ENCODE results near the gene SH3PXD2B.

Gene SH3PXD2B

GRCh38 chr5:172383191-172383802 lies 71.0 kb downstream of the SH3PXD2B start:
- Histone ChIP-seq H3K36me3 (ENCODE audit: insufficient read depth, low read length) (no peaks in the 10 kb centered on the region), H3K4me2 (ENCODE audit: insufficient read depth, low read length) (no peak overlapping the region), H3K9ac (ENCODE audit: low read depth, low read length) (no peak overlapping the region)

GRCh38 chr5:172380987-172381643 lies 73.2 kb downstream of the SH3PXD2B start:
- Histone ChIP-seq H2AFZ (ENCODE audit: low read depth, low read length) (no peak overlapping the region), H3K9me3 (ENCODE audit: insufficient read depth, low read length, severe bottlenecking) (no peaks in the 10 kb centered on the region), H3K4me3 (ENCODE audit: low read depth in 1 of 2, low read length in 2 of 2) (no peak overlapping the region), H4K20me1 (ENCODE audit: insufficient read depth, low read length) (no peaks in the 10 kb centered on the region), H3K27ac (ENCODE audit: low read length) (no peak overlapping the region), H3K4me1 (ENCODE audit: insufficient read depth, low read length) (no peaks in the 10 kb centered on the region), H3K27me3 (ENCODE audit: insufficient read depth, low read length, poor library complexity) (no peaks in the 10 kb centered on the region), H3K79me2 (ENCODE audit: insufficient read depth, low read length) (no peaks in the 10 kb centered on the region), H3K4me2 (ENCODE audit: insufficient read depth, low read length) (no peak overlapping the region), H3K9ac (ENCODE audit: low read depth, low read length) (no peak overlapping the region), H3K36me3 (ENCODE audit: insufficient read depth, low read length) (no peaks in the 10 kb centered on the region)
- DNase-seq, result no peak
- no peak for TF ChIP-seq EZH2 (IDR thresholded peaks at IDR 0.05; ENCODE audit: borderline replicate concordance, low read depth, low read length, severe bottlenecking)
- TF ChIP-seq, protein P1, sequence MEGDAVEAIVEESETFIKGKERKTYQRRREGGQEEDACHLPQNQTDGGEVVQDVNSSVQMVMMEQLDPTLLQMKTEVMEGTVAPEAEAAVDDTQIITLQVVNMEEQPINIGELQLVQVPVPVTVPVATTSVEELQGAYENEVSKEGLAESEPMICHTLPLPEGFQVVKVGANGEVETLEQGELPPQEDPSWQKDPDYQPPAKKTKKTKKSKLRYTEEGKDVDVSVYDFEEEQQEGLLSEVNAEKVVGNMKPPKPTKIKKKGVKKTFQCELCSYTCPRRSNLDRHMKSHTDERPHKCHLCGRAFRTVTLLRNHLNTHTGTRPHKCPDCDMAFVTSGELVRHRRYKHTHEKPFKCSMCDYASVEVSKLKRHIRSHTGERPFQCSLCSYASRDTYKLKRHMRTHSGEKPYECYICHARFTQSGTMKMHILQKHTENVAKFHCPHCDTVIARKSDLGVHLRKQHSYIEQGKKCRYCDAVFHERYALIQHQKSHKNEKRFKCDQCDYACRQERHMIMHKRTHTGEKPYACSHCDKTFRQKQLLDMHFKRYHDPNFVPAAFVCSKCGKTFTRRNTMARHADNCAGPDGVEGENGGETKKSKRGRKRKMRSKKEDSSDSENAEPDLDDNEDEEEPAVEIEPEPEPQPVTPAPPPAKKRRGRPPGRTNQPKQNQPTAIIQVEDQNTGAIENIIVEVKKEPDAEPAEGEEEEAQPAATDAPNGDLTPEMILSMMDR (IDR thresholded peaks at IDR 0.05; ENCODE audit: borderline replicate concordance, extremely low read depth, low read length, poor library complexity, severe bottlenecking), result no peak
- no peak for ATAC-seq (ENCODE audit: insufficient read depth, low read depth)

More at GRCh38 chr5:172383191-172383802, 71.0 kb downstream of the SH3PXD2B start:
- no peaks in the 10 kb centered on the region for H3K9me3 ChIP-seq (ENCODE audit: insufficient read depth, low read length, severe bottlenecking)
- H4K20me1 ChIP-seq (ENCODE audit: insufficient read depth, low read length), result no peaks in the 10 kb centered on the region
- no peak overlapping the region for H3K27ac ChIP-seq (ENCODE audit: low read length)
- TF ChIP-seq, protein P1 (IDR thresholded peaks at IDR 0.05; ENCODE audit: borderline replicate concordance, extremely low read depth, low read length, poor library complexity, severe bottlenecking), result no peak
- no peak for TF ChIP-seq EZH2 (IDR thresholded peaks at IDR 0.05; ENCODE audit: borderline replicate concordance, low read depth, low read length, severe bottlenecking)
- no peak for ATAC-seq (ENCODE audit: insufficient read depth, low read depth)
- no peak for DNase-seq
- H3K79me2 ChIP-seq (ENCODE audit: insufficient read depth, low read length), result no peaks in the 10 kb centered on the region
- H3K27me3 ChIP-seq (ENCODE audit: insufficient read depth, low read length, poor library complexity), result no peaks in the 10 kb centered on the region
- H3K4me1 ChIP-seq (ENCODE audit: insufficient read depth, low read length), result no peaks in the 10 kb centered on the region
- H3K4me3 ChIP-seq (ENCODE audit: low read depth in 1 of 2, low read length in 2 of 2), result no peak overlapping the region
- H2AFZ ChIP-seq (ENCODE audit: low read depth, low read length), result no peak overlapping the region

DNA sequence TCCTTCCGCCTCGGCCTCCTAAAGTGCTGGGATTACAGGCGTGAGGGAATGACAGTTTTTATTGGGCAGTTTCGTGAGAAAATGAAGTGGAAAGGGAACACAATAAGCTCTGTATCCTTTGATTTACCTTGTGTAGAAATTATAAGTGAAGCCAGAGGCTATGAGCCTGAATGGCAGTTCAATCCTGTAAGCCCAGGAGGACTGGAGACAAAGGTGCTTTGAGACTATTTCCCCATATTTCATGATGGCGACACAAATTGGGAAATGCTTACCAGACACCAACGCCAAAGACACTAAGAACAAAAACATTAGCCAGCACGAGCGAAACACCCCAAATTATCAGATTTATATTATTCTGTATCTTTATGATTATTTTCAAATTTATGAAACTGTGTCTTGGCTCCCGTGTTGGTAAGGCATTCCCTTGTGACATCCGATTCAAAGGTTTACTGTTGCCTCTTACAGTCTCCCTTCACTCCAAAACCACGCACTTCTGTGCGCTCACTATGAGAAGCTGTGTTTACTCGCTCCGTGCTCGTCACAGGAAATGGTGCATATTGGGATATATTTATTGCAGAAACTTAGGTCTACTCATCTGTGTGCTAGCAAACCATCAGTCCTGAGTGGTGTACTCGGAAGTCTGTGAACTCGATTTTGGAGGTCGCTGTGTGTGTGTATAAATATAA lies 73.9 kb downstream of the SH3PXD2B start:
- DNase-seq (no peak), ATAC-seq (ENCODE audit: insufficient read depth, low read depth) (no peak)
- H3K4me2 ChIP-seq (ENCODE audit: insufficient read depth, low read length), result no peak overlapping the region
- no peaks in the 10 kb centered on the region for H3K36me3 ChIP-seq (ENCODE audit: insufficient read depth, low read length)
- H3K27ac ChIP-seq (ENCODE audit: low read length), result no peak overlapping the region
- H3K9me3 ChIP-seq (ENCODE audit: insufficient read depth, low read length, severe bottlenecking), result no peaks in the 10 kb centered on the region
- TF ChIP-seq EZH2 (IDR thresholded peaks at IDR 0.05; ENCODE audit: borderline replicate concordance, low read depth, low read length, severe bottlenecking), result no peak
- TF ChIP-seq, protein P1 (IDR thresholded peaks at IDR 0.05; ENCODE audit: borderline replicate concordance, extremely low read depth, low read length, poor library complexity, severe bottlenecking), result no peak
- no peaks in the 10 kb centered on the region for H3K79me2 ChIP-seq (ENCODE audit: insufficient read depth, low read length)
- H2AFZ ChIP-seq (ENCODE audit: low read depth, low read length), result no peak overlapping the region
- H4K20me1 ChIP-seq (ENCODE audit: insufficient read depth, low read length), result no peaks in the 10 kb centered on the region
- no peaks in the 10 kb centered on the region for H3K4me1 ChIP-seq (ENCODE audit: insufficient read depth, low read length)
- H3K4me3 ChIP-seq (ENCODE audit: low read depth in 1 of 2, low read length in 2 of 2), result no peak overlapping the region
- no peaks in the 10 kb centered on the region for H3K27me3 ChIP-seq (ENCODE audit: insufficient read depth, low read length, poor library complexity)
- H3K9ac ChIP-seq (ENCODE audit: low read depth, low read length), result no peak overlapping the region

Data from DND-41 (cell line).